Activated T-helper 17 cell treated with anti-CD3 and anti-CD28 coated beads, Interleukin-2, amount 50 U/mL, for 72 hours (primary cell): Measurements from ENCODE around the gene CCL5. TPM values are rescaled to one million over a fixed set of nuclear protein-coding genes. Genes with fewer than 3 reads are reported as not detected.
"Not testable (repeated sequence)": the region's sequence is repeated elsewhere in the genome, so short reads cannot be mapped to it uniquely, and the experiment has no call there.

Experiments used
- ATAC-seq: fragments of 150-1000 bp; cut with Tn5 transposase; replicated peaks from 2 replicates; pipeline ENCODE4 v1.10.0; 2021; ENCODE audit warnings: mild to moderate bottlenecking, moderate library complexity
- H3K27ac Mint-ChIP-seq: one replicate; pipeline ENCODE4 v1.8.0; 2022; ENCODE audit warnings: mixed read lengths
- H3K27me3 Mint-ChIP-seq: one replicate; pipeline ENCODE4 v1.8.0; 2022; ENCODE audit warnings: mixed read lengths
- H3K36me3 Mint-ChIP-seq: one replicate; pipeline ENCODE4 v1.8.0; 2022; ENCODE audit warnings: low read depth, mild to moderate bottlenecking, mixed read lengths
- H3K4me1 Mint-ChIP-seq: one replicate; pipeline ENCODE4 v1.8.0; 2022; ENCODE audit warnings: mixed read lengths
- H3K4me3 Mint-ChIP-seq: one replicate; pipeline ENCODE4 v1.8.0; 2022; ENCODE audit warnings: mild to moderate bottlenecking, mixed read lengths
- H3K9me3 Mint-ChIP-seq: one replicate; pipeline ENCODE4 v1.8.0; 2022; ENCODE audit warnings: mixed read lengths
- total RNA-seq, 2 donors: library from RNA; stranded (reverse); gene quantifications; one replicate each; pipeline ENCODE4 v1.2.3, GENCODE V29; 2022

Gene CCL5
- total RNA-seq, 2 donors from 2014 or later, result 17.2 to 22.5 TPM

- ATAC-seq, result no peak
- H3K36me3 Mint-ChIP-seq, result no peaks in the 10 kb centered on the region
- H3K9me3 Mint-ChIP-seq, result no peaks in the 10 kb centered on the region
- no peak overlapping the region for H3K27ac Mint-ChIP-seq
- H3K4me1 Mint-ChIP-seq, result peaks cover 5% of the 10 kb centered on the region
- no peak overlapping the region for H3K4me3 Mint-ChIP-seq
- peaks cover 3% of the 10 kb centered on the region for H3K27me3 Mint-ChIP-seq
Measured at GRCh38 chr17:35906926-35907637, 26.9 kb upstream of the CCL5 start.

- H3K9me3 Mint-ChIP-seq, result no peaks in the 10 kb centered on the region
- no peak overlapping the region for H3K27ac Mint-ChIP-seq
- H3K27me3 Mint-ChIP-seq, result peaks cover 3% of the 10 kb centered on the region
- no peak overlapping the region for H3K4me3 Mint-ChIP-seq
- peaks cover 5% of the 10 kb centered on the region for H3K4me1 Mint-ChIP-seq
- ATAC-seq, result no peak
- no peaks in the 10 kb centered on the region for H3K36me3 Mint-ChIP-seq
Measured at GRCh38 chr17:35906191-35906925, 26.2 kb upstream of the CCL5 start.

GRCh38 chr17:35903451-35903850 lies 23.3 kb upstream of the CCL5 start:
- no peaks in the 10 kb centered on the region for H3K4me1 Mint-ChIP-seq
- ATAC-seq, result no peak
- no peaks in the 10 kb centered on the region for H3K36me3 Mint-ChIP-seq

GRCh38 chr17:35901631-35902175 lies 21.5 kb upstream of the CCL5 start:
- no peaks in the 10 kb centered on the region for H3K4me1 Mint-ChIP-seq

More at GRCh38 chr17:35903451-35903850, 23.3 kb upstream of the CCL5 start:
- Mint-ChIP-seq H3K27me3 (peaks cover 16% of the 10 kb centered on the region), H3K27ac (no peak overlapping the region), H3K4me3 (no peak overlapping the region), H3K9me3 (no peaks in the 10 kb centered on the region)

GRCh38 chr17:35900708-35901480 lies 20.7 kb upstream of the CCL5 start:
- H3K4me3 Mint-ChIP-seq, result peak overlapping the region; percentile 41
- H3K27ac Mint-ChIP-seq, result no peak overlapping the region
- no peaks in the 10 kb centered on the region for H3K36me3 Mint-ChIP-seq
- H3K9me3 Mint-ChIP-seq, result no peaks in the 10 kb centered on the region
- ATAC-seq, result no peak
- H3K27me3 Mint-ChIP-seq, result peaks cover 19% of the 10 kb centered on the region
- no peaks in the 10 kb centered on the region for H3K4me1 Mint-ChIP-seq

More at GRCh38 chr17:35901631-35902175, 21.5 kb upstream of the CCL5 start:
- Mint-ChIP-seq H3K36me3 (no peaks in the 10 kb centered on the region), H3K27me3 (peaks cover 19% of the 10 kb centered on the region), H3K4me3 (no peak overlapping the region), H3K27ac (no peak overlapping the region), H3K9me3 (no peaks in the 10 kb centered on the region)
- no peak for ATAC-seq

- Mint-ChIP-seq H3K36me3 (no peaks in the 10 kb centered on the region), H3K27ac (no peak overlapping the region), H3K4me1 (peaks cover 4% of the 10 kb centered on the region), H3K9me3 (no peaks in the 10 kb centered on the region), H3K27me3 (peaks cover 17% of the 10 kb centered on the region), H3K4me3 (peak overlapping the region; percentile 41)
- ATAC-seq, result no peak
Measured at GRCh38 chr17:35900280-35900679, 20.1 kb upstream of the CCL5 start.

- ATAC-seq, result peak; percentile 64
- H3K36me3 Mint-ChIP-seq, result no peaks in the 10 kb centered on the region
- no peak overlapping the region for H3K27ac Mint-ChIP-seq
- no peaks in the 10 kb centered on the region for H3K9me3 Mint-ChIP-seq
- peaks cover 16% of the 10 kb centered on the region for H3K27me3 Mint-ChIP-seq
- H3K4me1 Mint-ChIP-seq, result peaks cover 5% of the 10 kb centered on the region
- peak overlapping the region; percentile 25 for H3K4me3 Mint-ChIP-seq
Measured at GRCh38 chr17:35898283-35899070, 18.3 kb upstream of the CCL5 start.

- Mint-ChIP-seq H3K4me3 (peak overlapping the region; percentile 25), H3K27me3 (peaks cover 16% of the 10 kb centered on the region)
- ATAC-seq, result peak; percentile 32
- not testable (repeated sequence) for H3K4me1 Mint-ChIP-seq, H3K36me3 Mint-ChIP-seq, H3K9me3 Mint-ChIP-seq, H3K27ac Mint-ChIP-seq
Measured at GRCh38 chr17:35897772-35898171, 17.6 kb upstream of the CCL5 start.

GRCh38 chr17:35895636-35896587 lies 15.8 kb upstream of the CCL5 start:
- Mint-ChIP-seq H3K36me3 (no peaks in the 10 kb centered on the region), H3K27me3 (peaks cover 16% of the 10 kb centered on the region), H3K4me1 (peaks cover 18% of the 10 kb centered on the region), H3K9me3 (no peaks in the 10 kb centered on the region), H3K27ac (no peak overlapping the region), H3K4me3 (peak overlapping the region; percentile 24)
- ATAC-seq, result peak; percentile 81

- Mint-ChIP-seq H3K4me3 (no peak overlapping the region), H3K4me1 (peaks cover 31% of the 10 kb centered on the region), H3K27me3 (peaks cover 6% of the 10 kb centered on the region), H3K9me3 (no peaks in the 10 kb centered on the region), H3K27ac (no peak overlapping the region), H3K36me3 (no peaks in the 10 kb centered on the region)
- ATAC-seq, result no peak
Measured at GRCh38 chr17:35894206-35894605, 14.0 kb upstream of the CCL5 start.

- H3K27me3 Mint-ChIP-seq, result peaks cover 4% of the 10 kb centered on the region
- no peak overlapping the region for H3K27ac Mint-ChIP-seq
- no peak overlapping the region for H3K4me3 Mint-ChIP-seq
- H3K9me3 Mint-ChIP-seq, result no peaks in the 10 kb centered on the region
- H3K36me3 Mint-ChIP-seq, result no peaks in the 10 kb centered on the region
- no peak for ATAC-seq
- peaks cover 36% of the 10 kb centered on the region for H3K4me1 Mint-ChIP-seq
Measured at GRCh38 chr17:35893751-35894150, 13.6 kb upstream of the CCL5 start.

- Mint-ChIP-seq H3K36me3 (no peaks in the 10 kb centered on the region), H3K9me3 (no peaks in the 10 kb centered on the region)
Measured at GRCh38 chr17:35892091-35893035, 12.2 kb upstream of the CCL5 start.

More at GRCh38 chr17:35892091-35893035, 12.2 kb upstream of the CCL5 start:
- H3K27me3 Mint-ChIP-seq, result no peaks in the 10 kb centered on the region
- peaks cover 39% of the 10 kb centered on the region for H3K4me1 Mint-ChIP-seq
- H3K4me3 Mint-ChIP-seq, result peak overlapping the region; percentile 26
- H3K27ac Mint-ChIP-seq, result peak overlapping the region; percentile 21
- peak; percentile 57 for ATAC-seq
